ENCODE results near the gene NCDN.

The NCDN gene

GRCh38 chr1:35557611-35558373, at the start of gene NCDN:
NCDN (plus strand) TSS chr1:35557799; CDS start chr1:35558191, 392 bp downstream.
- TF ChIP-seq CTCF (IDR thresholded peaks at IDR 0.05; ENCODE audit: low read depth, low read length), result no peak
- DNase-seq (ENCODE audit: low read depth, low spot score), result peak; percentile 99
- in situ Hi-C loops (cut with HindIII; ENCODE audit: low sequenced_read_pairs), result no loop called here
- H3K4me3 ChIP-seq (ENCODE audit: low read depth, low read length), result peak within 1 kb of the TSS; percentile 94

- no peak for TF ChIP-seq CTCF (IDR thresholded peaks at IDR 0.05; ENCODE audit: low read depth, low read length)
- no peak for DNase-seq (ENCODE audit: low read depth, low spot score)
- no peak overlapping the region for H3K4me3 ChIP-seq (ENCODE audit: low read depth, low read length)
- in situ Hi-C loops (cut with HindIII; ENCODE audit: low sequenced_read_pairs), result no loop called here
These were observed 49.7 kb upstream of the NCDN start for GRCh38 chr1:35507947-35508346.

DNA sequence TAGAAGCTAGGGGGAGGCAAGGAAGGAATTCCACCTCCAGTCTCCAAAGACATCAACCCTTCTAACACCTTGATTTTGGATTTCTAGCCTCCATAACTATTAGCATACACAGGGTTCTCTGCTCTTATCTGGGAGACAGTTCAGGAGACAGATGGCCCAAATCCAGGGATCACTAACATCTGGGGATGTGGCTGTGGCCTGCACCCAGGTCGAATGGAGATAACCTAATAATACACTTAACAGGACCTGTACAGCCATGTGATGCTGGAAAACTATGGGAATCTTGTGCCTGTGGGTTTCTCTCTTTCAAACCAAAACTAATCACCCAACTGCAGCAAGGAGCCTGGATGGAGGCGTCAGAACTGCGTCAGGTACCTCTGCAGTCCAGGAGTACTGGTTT, 48.0 kb upstream of the NCDN start:
- in situ Hi-C loops (cut with HindIII; ENCODE audit: low sequenced_read_pairs), result no loop called here
- DNase-seq (ENCODE audit: low read depth, low spot score), result no peak
- TF ChIP-seq CTCF (IDR thresholded peaks at IDR 0.05; ENCODE audit: low read depth, low read length), result no peak
- H3K4me3 ChIP-seq (ENCODE audit: low read depth, low read length), result no peak overlapping the region

GRCh38 chr1:35511305-35511704, 46.3 kb upstream of the NCDN start:
- in situ Hi-C loops (cut with HindIII; ENCODE audit: low sequenced_read_pairs), result no loop called here
- no peak for DNase-seq (ENCODE audit: low read depth, low spot score)
- no peak for TF ChIP-seq CTCF (IDR thresholded peaks at IDR 0.05; ENCODE audit: low read depth, low read length)
- H3K4me3 ChIP-seq (ENCODE audit: low read depth, low read length), result no peak overlapping the region

GRCh38 chr1:35518183-35518582, 39.4 kb upstream of the NCDN start:
- TF ChIP-seq CTCF (IDR thresholded peaks at IDR 0.05; ENCODE audit: low read depth, low read length), result no peak
- in situ Hi-C loops (cut with HindIII; ENCODE audit: low sequenced_read_pairs), result no loop called here
- no peak for DNase-seq (ENCODE audit: low read depth, low spot score)
- no peak overlapping the region for H3K4me3 ChIP-seq (ENCODE audit: low read depth, low read length)

DNA sequence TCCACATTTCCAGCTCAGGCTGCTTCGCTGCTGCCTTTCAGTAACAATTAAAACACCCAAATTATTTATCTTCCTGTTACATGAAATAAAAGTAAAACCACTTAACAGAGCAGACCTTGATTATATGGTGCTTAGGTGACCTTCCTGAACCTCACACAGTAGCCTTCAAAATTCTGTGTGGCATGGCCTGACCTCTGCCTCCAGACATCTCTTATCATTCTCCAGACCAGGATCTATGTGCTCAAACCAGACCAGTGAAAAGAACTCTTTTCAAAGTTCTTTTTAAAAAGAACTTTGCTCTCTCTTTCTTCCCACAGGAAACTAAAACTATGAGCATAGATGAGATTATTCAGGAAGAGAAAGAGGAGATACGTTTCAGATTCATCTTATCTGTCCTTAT, 38.2 kb upstream of the NCDN start:
- DNase-seq (ENCODE audit: low read depth, low spot score), result no peak
- TF ChIP-seq CTCF (IDR thresholded peaks at IDR 0.05; ENCODE audit: low read depth, low read length), result no peak
- in situ Hi-C loops (cut with HindIII; ENCODE audit: low sequenced_read_pairs), result no loop called here
- H3K4me3 ChIP-seq (ENCODE audit: low read depth, low read length), result no peak overlapping the region

Data from astrocyte of the spinal cord (primary cell).